ENCODE measurements around the gene BRSK2.

- TF ChIP-seq CTCF (conservative IDR thresholded peaks at IDR 0.05 in 1 of 2, IDR thresholded peaks at IDR 0.05 in 1 of 2; ENCODE audit: extremely low read depth in 1 of 2, insufficient read depth in 1 of 2, low read depth in 1 of 2, low read length in 2 of 2): no peak
- TF ChIP-seq EZH2 (IDR thresholded peaks at IDR 0.05; ENCODE audit: borderline replicate concordance, low read length): no peak
Measured at GRCh38 chr11:1444321-1444720, 54.6 kb downstream of the BRSK2 start.
